8988T (cell line): ENCODE data around the gene FFAR1.

ENCODE experiments used
- DNase-seq: peaks from one replicate; pipeline ENCODE4 v3.0.0; 2011

The FFAR1 gene

GRCh38 chr19:35315883-35316282, 31.8 kb upstream of the FFAR1 start:
- no peak for DNase-seq

- no peak for DNase-seq
These were observed 31.1 kb upstream of the FFAR1 start for GRCh38 chr19:35316560-35316959.

- no peak for DNase-seq
These were observed 30.1 kb upstream of the FFAR1 start for GRCh38 chr19:35317464-35318043.

- DNase-seq, result no peak
These were observed 28.8 kb upstream of the FFAR1 start for GRCh38 chr19:35318679-35319448.

- DNase-seq, result no peak
These were observed 27.5 kb upstream of the FFAR1 start for GRCh38 chr19:35320065-35320713.

- DNase-seq, result no peak
These were observed 26.4 kb upstream of the FFAR1 start for GRCh38 chr19:35321291-35321690.

GRCh38 chr19:35322014-35322413, 25.7 kb upstream of the FFAR1 start:
- DNase-seq, result no peak

- no peak for DNase-seq
These were observed 20.1 kb upstream of the FFAR1 start for GRCh38 chr19:35327642-35328041.

GRCh38 chr19:35328851-35329285, 18.8 kb upstream of the FFAR1 start, which contains the start of gene CD22:
CD22 (plus strand) TSS chr19:35329187; CDS start chr19:35332041, 2,854 bp downstream.
- no peak for DNase-seq

GRCh38 chr19:35329323-35329722, 18.4 kb upstream of the FFAR1 start:
- DNase-seq, result no peak

GRCh38 chr19:35330475-35330874, 17.2 kb upstream of the FFAR1 start:
- DNase-seq, result no peak

- DNase-seq, result no peak
These were observed 16.0 kb upstream of the FFAR1 start for GRCh38 chr19:35331551-35332214.

GRCh38 chr19:35332817-35333216, 14.9 kb upstream of the FFAR1 start:
- DNase-seq, result no peak

GRCh38 chr19:35334144-35334753, 13.5 kb upstream of the FFAR1 start:
- DNase-seq, result no peak

GRCh38 chr19:35336166-35336955, 11.3 kb upstream of the FFAR1 start:
- no peak for DNase-seq

GRCh38 chr19:35337097-35337983, 10.4 kb upstream of the FFAR1 start:
- DNase-seq, result no peak

- DNase-seq, result no peak
These were observed 9.8 kb upstream of the FFAR1 start for GRCh38 chr19:35337984-35338296.

GRCh38 chr19:35340431-35340830, 7.3 kb upstream of the FFAR1 start:
- no peak for DNase-seq

- no peak for DNase-seq
These were observed 6.7 kb upstream of the FFAR1 start for GRCh38 chr19:35341006-35341405.

- DNase-seq, result no peak
These were observed 6.0 kb upstream of the FFAR1 start for GRCh38 chr19:35341565-35342225.

GRCh38 chr19:35342430-35342829, 5.3 kb upstream of the FFAR1 start:
- DNase-seq, result no peak
